Right renal pelvis (tissue), 4 donors: Measurements from ENCODE around the gene VSIG2. TPM values are rescaled to one million over a fixed set of nuclear protein-coding genes. Genes with fewer than 3 reads are reported as not detected.
"Not testable (repeated sequence)": the region's sequence is repeated elsewhere in the genome, so short reads cannot be mapped to it uniquely, and the experiment has no call there.

ENCODE experiments used
- DNase-seq, 4 donors: peaks; one replicate each; pipeline ENCODE4 v3.0.0-alpha.2; 2013; ENCODE audit warnings: low read depth in 4 of 4, low spot score in 3 of 4, missing footprints in 1 of 4
- polyA plus RNA-seq, 4 donors: library from polyadenylated mRNA; unstranded; fragments of 120-200 nt; gene quantifications; one replicate each; pipeline ENCODE4 v1.2.1, GENCODE V29; 2013; ENCODE audit not compliant: insufficient read length in 4 of 4

VSIG2 gene, protein sequence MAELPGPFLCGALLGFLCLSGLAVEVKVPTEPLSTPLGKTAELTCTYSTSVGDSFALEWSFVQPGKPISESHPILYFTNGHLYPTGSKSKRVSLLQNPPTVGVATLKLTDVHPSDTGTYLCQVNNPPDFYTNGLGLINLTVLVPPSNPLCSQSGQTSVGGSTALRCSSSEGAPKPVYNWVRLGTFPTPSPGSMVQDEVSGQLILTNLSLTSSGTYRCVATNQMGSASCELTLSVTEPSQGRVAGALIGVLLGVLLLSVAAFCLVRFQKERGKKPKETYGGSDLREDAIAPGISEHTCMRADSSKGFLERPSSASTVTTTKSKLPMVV
- 10 to 100 TPM in 2 of 4 donors, 1 to 10 TPM in 2; 5.2 to 17.1 (median 11.2) TPM for polyA plus RNA-seq

DNA sequence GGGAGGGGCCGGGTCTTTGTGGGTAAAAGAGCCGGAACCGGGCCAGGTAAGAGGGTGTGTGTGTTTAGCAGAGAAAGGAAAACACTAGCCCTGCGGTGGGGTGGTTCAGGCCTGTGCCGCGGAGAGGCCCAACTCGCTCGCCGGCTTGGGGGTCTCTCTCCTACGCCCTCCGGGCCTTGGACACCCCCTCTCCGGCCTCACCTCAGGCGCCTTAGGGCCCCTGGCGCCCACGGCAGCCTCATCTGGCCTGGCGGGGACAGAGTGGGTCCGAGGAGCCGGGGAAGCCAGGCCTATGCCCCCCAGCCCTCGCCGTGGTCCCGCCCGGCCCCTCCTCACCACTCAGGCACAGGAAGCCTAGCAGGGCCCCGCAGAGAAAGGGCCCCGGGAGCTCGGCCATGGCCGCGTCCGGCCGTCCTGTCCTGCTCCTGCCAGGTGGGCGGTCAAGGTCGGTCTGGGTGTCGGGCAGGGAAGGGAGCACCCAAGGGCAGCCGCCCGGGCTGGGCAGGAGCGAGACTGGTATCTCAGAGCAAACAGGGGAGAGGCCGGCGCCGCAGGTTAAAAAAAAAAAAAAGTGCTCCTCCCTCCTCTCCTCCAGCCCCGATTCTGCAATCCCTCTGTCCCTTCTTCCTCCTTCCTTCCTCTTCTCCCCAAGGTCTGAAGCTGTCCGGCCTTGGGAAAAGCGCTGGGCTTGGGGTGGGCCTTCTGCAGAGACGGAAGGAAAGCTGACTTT is at the start of gene VSIG2:
TSS of gene VSIG2 (minus strand) at position 515 of the 730 bp plus-strand sequence. CDS start at position 397, 118 bp downstream.
- DNase-seq: no peak

DNA sequence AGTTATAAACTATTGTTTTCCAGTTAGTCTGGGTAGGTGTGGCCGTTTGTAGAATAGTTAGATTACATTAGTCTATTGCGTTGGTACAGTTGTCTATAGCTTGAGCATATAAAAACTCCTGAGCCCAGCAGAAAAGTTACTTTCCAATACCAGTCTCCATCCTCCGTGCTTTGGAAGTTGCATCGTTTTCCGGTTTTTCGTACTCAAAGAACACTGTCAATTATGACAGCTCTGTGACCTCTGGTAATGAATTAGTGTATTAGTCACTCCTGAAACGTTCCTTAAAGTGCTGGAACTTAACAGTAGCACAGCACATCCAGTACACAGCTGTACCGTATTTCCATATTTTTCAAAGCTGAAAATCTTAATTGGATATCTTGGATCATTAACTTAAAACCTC is 49.0 kb upstream of the VSIG2 start:
- DNase-seq: peak in 1 of 4 donors; percentile 12

DNA sequence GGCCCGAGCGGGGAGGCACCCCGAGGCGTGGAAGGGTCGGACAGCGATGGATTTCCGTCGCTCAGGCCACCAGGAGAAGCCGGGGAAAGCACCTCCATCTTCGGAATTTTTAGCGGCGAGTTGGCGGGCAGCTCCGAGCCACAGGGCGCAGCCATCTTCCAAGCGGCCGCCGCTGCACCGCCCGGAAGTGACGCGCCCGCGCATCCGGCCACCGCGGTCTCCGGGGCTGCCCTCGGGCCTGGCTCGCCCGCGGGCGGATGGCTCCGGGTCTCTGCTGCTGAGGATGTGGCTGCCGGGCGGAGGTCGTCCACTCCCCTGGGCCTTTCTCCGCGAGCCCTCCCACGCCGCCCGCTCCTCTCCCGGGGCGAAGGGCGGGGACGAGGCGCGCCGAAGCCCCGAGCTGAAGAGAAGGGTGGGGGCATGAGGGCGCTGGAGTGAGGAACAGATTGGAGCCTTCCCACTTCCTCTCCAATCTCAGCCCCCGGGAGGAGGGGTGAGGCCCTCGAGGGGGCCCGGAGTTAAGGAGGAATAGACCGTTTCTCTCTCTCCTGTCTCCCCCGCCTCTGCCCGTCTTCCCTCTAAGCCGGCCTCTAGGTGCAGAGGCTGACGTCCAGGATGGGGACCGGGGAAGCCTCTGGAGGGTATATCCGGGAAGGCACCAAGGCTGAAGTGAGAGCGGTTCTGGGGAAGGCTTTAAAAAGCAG is 48.3 kb upstream of the VSIG2 start, which contains the start of gene MSANTD2:
TSS of gene MSANTD2 (minus strand) at position 181 of the 704 bp plus-strand sequence. CDS start at position 155, 26 bp downstream.
- DNase-seq: peak; percentile 77 to 86 (median 84)

DNA sequence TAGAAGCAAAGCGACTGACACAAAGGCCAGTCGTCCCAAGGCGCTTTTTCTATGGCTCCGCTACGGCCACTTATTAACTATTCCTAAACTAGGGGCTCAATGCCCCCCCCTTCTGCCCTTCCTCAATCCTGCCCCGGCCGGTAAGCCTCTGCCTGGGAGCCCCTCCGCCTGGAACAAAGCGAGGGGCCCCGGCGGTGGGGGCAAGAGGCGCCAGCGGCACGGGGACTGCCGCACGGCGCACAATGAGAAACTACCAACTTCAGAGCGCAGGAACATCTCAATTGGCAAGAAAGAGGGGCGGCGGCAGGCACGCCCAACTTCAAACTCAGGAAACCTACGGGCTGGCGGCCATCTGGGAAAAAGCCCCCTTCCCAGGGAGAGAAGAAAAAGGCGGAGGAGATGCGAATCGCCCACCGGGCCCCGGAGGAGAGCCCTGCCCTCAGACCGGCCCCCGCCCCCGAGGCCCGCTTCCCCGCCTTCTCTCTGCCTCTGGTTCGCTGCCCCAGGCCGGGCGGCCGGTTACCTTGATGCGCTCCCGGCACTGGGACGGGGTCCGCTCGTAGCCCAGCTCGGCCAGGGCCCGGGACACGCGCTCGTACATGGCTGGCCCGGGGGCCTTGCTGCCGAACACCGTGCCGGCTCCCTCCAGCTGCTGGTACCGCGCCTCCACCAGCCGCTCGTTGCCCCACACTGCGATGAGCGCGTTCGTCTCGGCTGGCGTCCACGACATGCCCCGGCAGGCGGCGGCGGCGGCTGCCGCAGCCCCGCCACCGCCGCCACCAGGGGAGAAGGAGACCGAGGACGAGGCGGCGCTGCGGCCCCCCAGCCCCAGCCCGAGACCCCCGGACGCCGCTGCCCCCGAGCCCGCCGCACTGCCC is 47.5 kb upstream of the VSIG2 start:
- peak in 3 of 4 donors; percentile 5 to 31 (median 25) for DNase-seq

DNA sequence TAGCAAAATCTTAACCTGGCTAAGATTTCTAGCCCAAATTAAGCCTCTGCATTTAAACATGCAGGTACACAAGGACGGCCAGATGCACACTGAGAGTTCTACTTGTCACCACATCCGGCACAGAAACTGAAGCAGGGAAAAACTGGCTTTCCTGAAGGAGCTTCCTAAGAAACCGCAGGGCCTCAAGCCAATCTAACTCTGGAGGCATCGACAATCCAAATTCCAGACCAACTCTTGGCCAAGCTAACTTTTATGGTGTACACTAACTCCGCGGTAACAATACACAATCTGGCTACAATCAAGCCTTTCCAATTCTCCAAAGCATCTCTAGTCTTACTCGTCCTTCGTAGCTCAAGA is 46.9 kb upstream of the VSIG2 start:
- DNase-seq: peak; percentile 12 to 25 (median 21)

DNA sequence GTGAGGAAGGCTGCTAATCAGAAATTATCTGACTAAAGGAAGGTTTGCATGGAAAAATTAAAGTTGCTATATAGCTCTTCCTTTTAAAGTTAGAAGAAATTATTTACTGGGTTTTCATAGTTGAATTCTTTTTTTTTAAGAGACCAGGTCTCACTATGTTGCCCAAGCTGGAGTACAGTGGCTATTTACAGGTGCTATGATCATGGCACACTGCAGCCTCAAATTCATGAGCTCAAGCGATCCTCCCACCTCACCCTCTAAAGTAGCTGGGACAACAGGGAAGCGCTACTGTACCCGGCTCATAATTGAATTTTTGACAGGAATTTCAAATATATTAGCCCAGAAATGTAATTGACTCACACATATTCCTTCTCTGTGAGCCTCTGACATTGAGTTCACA is 44.3 kb upstream of the VSIG2 start:
- no peak for DNase-seq

DNA sequence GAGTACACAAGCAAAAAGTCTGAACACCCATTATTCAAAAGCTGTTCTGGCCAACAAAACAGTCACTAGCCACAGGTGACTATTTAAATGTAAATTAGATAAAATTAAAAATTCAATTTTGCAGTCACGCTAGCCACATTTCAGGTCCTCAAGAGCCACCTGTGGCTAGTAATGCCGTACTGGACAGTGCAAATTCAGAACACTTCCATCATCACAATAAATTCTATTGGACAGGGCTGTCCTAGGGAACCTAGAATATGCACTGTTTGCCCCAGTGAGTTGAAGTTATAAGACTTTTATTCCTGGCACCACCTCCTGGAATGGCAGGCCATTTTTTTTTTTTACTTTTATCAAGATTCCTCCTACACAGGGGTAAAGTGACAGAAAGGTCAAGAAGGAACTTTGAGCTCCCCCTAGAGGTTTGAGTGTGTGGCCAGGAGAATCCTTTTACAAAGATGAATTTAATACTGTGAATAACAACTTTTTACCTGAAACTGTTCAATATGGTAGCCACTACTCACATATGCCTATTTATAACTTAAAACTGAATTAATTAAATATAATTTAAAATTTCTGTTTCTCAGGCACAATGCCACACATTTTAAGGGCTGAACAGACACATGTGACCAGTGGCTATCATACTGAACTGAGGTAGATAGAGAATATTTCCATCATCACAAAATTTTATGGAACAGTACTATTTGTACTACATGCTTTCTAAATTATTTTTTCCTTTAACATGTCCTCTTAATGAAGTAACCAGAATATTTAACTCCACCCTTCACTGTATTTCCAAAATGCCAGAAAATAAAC is 41.6 kb upstream of the VSIG2 start:
- peak in 2 of 4 donors; percentile 31 to 47 for DNase-seq

DNA sequence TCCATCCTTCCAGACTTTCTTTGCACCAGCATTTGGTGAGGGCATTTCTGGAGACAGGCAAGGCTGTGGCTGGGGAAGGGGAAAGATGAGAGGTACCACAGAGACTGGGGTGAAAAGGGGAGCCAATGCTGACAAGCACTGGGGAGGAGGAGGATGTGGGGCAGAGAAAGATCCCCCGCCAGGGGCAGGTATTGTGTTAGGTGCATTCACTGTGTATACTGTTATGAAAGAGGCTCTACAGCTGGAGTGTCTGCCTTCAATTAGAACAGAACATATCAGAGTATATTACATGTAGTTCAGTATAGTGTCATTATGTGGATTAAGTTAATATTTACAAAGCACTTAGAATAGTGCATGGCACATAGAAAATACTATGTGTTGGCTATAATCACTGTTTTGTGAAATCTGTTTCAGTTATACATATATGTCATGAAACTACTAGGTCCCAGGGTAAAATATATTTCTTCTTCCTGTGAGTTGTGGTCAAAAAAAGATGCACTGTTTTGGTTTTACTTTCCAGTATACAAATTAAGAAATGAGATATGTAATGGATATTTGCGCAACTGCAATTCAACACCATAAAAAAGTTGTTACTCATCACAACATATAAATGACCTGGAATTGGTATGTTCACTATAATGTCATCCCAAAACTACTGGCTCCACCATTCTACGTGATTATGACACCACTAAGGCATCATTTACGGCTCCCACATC is 39.7 kb upstream of the VSIG2 start:
- DNase-seq: no peak

DNA sequence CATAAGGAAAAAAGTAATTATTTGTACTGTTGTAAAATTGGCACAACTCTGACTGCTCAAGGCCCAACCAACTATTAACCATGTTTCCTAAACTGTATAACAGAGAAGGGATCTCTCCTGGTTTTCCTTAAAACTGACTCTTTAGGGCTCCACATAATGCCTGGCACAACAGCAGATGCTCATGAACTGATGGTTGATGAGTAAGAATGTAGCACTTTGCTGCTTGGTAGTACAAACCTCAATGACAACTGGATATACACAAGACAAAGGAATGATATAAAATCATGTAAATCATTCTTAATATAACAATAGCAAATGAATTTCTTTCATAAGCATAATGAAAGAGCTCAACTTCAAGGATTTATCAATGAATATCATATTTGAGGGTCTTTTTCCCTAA is 36.5 kb upstream of the VSIG2 start:
- DNase-seq: no peak

DNA sequence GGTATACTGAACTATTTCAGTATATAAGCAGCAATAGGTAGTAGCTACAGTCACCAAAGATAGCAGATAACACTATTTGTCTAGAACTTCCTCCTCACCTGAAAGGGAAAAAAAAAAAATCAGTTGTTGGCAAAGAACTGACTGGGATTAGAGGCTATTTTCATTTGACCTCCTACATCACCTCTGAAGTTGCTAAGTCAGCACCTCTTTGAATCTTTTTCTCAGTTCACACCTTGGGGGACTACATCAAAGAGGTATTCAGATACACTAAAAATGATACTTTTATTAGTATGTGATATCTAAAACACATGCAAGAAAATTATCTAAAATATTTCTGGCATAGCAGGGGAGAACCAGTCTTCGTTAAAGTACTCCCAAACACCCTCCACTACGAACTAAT is 32.0 kb upstream of the VSIG2 start:
- DNase-seq: no peak

DNA sequence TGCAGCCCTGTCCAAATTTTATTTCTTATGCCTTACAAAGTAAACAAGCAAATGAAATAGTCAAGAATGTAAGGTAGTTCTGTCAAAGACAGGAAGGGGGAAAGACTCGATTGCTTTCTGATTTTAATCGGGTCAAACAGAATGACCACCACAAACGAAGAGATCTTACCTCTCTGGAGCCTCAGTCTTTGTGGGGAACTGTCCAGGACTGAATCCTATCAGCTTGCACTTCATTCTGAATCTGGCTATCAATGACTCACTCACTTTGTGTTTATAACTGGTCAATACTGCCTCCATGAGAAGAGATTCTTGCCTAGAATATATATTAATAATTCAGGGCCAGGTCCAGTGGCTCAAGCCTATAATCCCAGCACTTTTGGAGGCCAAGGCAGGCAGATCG is 30.9 kb upstream of the VSIG2 start:
- DNase-seq: no peak

DNA sequence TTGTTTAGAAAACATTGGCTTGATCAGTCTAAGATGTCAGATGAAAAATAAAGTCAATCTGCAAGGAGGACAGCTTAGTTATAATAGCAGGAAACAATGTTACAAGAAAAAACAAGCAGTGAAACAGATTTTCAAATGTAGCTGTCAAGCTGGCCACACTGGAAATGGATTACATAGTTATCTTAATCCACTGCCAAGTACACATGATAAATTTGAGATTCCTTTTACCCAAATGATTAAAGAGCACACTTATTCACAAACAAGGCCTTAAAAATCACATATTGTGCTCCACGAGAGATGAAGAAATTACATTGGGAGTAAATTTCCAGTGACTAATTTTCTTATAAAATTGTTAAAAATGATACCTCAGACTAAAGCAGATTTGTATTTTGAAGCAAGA is 27.5 kb upstream of the VSIG2 start:
- DNase-seq: no peak

DNA sequence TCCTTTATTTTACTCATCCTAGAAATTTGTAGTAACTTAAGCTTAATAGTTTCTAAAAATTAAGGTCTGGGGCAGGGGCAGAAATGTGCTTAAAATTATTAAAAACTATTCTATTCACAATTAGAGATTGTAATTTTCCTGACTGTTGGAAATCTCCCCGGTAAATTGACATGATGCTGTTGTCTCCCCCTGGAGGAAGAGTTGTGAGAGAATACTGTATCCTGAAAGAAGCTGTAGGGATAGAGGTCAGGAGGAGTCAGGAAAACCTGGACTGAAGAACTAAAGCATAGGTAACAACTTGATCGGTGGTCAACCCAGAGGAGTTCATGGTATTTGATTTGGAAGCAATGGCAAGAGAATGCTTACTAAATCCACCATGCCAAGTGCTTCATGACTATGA is 26.2 kb upstream of the VSIG2 start:
- DNase-seq: no peak

DNA sequence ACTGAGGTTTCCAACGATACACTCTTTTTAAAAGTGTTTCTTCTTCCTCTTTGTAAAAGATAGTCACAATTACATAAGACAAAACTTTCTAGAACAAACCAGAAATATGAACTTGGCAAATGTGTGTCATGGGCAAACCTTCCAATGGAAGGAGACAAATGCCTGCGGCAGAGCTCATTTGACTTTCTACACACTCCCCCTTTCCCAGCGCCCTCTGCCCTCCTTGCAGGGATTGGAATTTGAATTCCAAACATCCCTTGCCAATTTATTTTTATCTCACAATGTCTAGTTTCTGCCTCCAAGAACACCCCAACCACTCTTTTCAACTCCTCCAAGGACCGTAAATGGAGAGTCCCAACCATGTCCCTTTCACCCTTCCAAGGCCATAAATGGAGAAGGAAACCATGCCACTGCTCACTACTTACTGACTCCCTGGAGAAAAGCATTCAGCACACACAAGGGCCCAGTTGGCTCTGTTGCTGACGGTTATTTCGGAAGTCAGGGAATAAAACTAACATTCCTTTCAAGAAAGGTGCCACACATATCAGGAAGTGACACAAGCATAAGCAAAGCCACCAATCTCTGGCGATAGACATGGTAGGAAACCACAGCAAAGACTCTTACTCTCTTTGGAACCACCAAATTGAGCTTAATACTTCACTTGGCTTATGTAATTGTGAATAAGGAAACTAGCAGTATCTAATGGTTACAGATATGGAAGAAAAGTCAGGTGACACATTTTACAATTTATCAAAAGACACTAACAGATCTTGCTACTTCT is 25.0 kb upstream of the VSIG2 start:
- DNase-seq: no peak

DNA sequence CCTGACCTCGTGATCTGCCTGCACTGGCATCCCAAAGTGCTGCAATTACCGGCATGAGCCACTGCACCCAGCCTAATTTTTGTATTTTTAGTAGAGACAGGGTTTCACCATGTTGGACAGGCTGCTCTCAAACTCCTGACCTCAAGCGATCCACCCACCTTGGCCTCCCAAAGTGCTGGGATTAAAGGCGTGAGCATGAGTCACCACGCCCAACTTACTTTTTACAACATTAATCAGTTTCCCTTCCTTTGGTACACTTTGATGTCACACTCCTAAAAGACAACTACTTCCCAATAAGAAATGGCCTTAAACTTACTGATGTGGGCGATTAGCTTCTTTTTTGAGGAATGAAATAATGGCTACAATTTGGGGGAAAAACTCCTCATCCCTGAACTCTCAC is 18.9 kb upstream of the VSIG2 start:
- not testable (repeated sequence) for DNase-seq

DNA sequence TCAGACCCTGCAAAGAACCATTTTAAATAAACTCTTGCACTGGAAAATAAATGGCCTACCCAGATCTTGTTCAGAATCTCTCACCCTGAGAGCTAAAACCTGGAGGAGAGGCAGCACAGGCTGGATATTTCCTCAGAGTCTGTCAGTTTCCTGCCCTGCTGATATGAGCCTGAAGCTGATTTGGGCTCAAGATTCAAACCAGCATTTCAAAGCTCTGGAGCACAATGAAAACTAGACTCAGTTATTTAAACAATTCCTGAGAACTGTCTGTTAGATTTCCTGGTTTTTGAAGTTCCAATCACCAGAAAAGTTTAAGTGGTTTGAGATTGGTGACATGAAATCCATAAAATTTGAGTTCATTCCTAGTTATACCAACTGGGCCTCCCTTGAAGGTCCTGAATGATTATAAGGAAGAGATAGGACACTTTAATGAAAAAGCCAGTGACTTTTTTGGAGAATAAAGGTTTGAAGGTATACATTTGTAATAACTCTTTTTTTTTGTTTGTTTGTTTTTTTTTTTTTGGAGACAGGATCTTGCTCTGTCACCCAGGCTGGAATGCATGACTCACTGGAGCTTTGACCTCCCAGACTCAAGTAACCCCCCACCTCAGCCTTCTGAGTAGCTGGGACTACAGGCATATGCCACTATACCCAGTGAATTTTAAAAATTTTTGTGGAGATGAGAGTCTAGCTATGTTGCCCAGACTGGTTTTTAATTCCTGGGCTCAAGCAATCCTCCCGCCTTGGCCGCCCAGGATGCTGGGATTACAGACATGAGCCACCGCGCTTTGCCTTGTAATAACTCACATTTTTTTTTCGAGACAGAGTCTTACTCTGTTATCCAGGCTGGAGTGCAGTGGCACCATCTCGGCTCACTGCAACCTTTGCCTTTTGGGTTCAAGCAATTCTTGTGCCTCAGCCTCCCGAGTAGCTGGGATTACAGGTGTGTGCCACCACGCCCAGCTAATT is 18.0 kb upstream of the VSIG2 start:
- DNase-seq: no peak

DNA sequence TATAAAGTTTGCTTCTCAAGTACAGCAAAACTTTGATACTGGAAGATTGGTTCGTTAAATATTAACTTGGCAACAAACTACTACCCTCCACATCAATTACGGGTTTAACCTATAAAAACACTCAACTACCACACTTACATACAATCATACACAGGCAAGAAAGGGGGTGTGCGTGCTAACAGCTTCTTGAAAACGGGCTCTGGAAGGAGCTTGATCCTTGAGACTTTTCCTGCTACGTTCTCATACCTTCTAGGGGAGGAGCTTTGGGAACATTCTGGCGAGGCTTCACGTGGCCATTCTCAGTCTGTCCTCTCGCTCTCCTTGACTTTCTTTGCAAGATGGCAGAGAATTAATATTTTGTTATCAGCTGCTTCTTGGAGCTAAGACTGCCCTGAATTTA is 16.9 kb upstream of the VSIG2 start:
- DNase-seq: no peak
